Endothelial cell (in vitro differentiated cells): ENCODE data around the gene AGA. TPM values are rescaled to one million over a fixed set of nuclear protein-coding genes. Genes with fewer than 3 reads are reported as not detected.

Experiments used
- DNase-seq: peaks from one replicate; pipeline ENCODE4 v3.0.0; 2021; ENCODE audit warnings: low spot score
- H3K27ac Mint-ChIP-seq: one replicate; pipeline ENCODE4 v1.8.0; 2021; ENCODE audit warnings: mixed read lengths, inconsistent platforms; ENCODE audit not compliant: unreplicated experiment
- H3K27me3 Mint-ChIP-seq: one replicate; pipeline ENCODE4 v1.8.0; 2021; ENCODE audit warnings: mild to moderate bottlenecking, moderate library complexity, mixed read lengths, inconsistent platforms; ENCODE audit not compliant: unreplicated experiment
- H3K36me3 Mint-ChIP-seq: one replicate; pipeline ENCODE4 v1.8.0; 2021; ENCODE audit warnings: mild to moderate bottlenecking, low read depth, mixed read lengths, inconsistent platforms; ENCODE audit not compliant: unreplicated experiment
- H3K4me1 Mint-ChIP-seq: one replicate; pipeline ENCODE4 v1.8.0; 2021; ENCODE audit warnings: mild to moderate bottlenecking, mixed read lengths, inconsistent platforms; ENCODE audit not compliant: unreplicated experiment
- H3K4me3 Mint-ChIP-seq: one replicate; pipeline ENCODE4 v1.8.0; 2021; ENCODE audit warnings: mild to moderate bottlenecking, mixed read lengths, inconsistent platforms; ENCODE audit not compliant: unreplicated experiment
- H3K9me3 Mint-ChIP-seq: one replicate; pipeline ENCODE4 v1.8.0; 2021; ENCODE audit warnings: mixed read lengths, inconsistent platforms; ENCODE audit not compliant: unreplicated experiment
- long read RNA-seq: library from polyadenylated mRNA; unstranded; transcript quantifications from one replicate; pipeline ENCODE4 v2.0.0, GENCODE V29; 2020; ENCODE audit not compliant: unreplicated experiment
- total RNA-seq: library from RNA; stranded (reverse); fragmentation: NEBNext Ultra II Directional; extraction: Animal tissue kit (Norgen Biotek cat#: 25700); gene quantifications from one replicate; pipeline ENCODE4 v1.2.1, GENCODE V29; 2021; ENCODE audit not compliant: unreplicated experiment
- TF ChIP-seq, protein P1 (sequence below): fragments of 200-600 bp; sonication (generic); IDR thresholded peaks from one replicate; pipeline ENCODE4 v1.5.0; 2021; ENCODE audit warnings: antibody characterized with exemption; ENCODE audit not compliant: unreplicated experiment

AGA gene
- total RNA-seq: 8.6 TPM
- long read RNA-seq, transcript AGA-201 (9 exons, 2,107 nt): major isoform, 8 of 9 reads
- long read RNA-seq, partial matches to known transcripts: 1 of 9 reads
- long read RNA-seq, other reads (novel, unspliced or antisense): 0 of 9 reads

- Mint-ChIP-seq H3K36me3 (no peaks in the 10 kb centered on the region), H3K4me3 (peak within 1 kb of the TSS; percentile 92), H3K27me3 (peaks cover 5% of the 10 kb centered on the region), H3K27ac (peak within 1 kb of the TSS; percentile 87), H3K9me3 (no peaks in the 10 kb centered on the region), H3K4me1 (peaks cover 14% of the 10 kb centered on the region)
- TF ChIP-seq, protein P1, sequence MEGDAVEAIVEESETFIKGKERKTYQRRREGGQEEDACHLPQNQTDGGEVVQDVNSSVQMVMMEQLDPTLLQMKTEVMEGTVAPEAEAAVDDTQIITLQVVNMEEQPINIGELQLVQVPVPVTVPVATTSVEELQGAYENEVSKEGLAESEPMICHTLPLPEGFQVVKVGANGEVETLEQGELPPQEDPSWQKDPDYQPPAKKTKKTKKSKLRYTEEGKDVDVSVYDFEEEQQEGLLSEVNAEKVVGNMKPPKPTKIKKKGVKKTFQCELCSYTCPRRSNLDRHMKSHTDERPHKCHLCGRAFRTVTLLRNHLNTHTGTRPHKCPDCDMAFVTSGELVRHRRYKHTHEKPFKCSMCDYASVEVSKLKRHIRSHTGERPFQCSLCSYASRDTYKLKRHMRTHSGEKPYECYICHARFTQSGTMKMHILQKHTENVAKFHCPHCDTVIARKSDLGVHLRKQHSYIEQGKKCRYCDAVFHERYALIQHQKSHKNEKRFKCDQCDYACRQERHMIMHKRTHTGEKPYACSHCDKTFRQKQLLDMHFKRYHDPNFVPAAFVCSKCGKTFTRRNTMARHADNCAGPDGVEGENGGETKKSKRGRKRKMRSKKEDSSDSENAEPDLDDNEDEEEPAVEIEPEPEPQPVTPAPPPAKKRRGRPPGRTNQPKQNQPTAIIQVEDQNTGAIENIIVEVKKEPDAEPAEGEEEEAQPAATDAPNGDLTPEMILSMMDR: no peak
- DNase-seq: peak; percentile 95
Observed at GRCh38 chr4:177441803-177442622, at the start of gene AGA. Gene AGA (minus strand): TSS chr4:177442437. CDS start chr4:177442375, 62 bp downstream.

- no peak overlapping the region for H3K27ac Mint-ChIP-seq
- no peak for DNase-seq
- no peaks in the 10 kb centered on the region for H3K36me3 Mint-ChIP-seq
- TF ChIP-seq, protein P1: no peak
- H3K4me3 Mint-ChIP-seq: no peak overlapping the region
- H3K27me3 Mint-ChIP-seq: no peaks in the 10 kb centered on the region
- H3K4me1 Mint-ChIP-seq: no peaks in the 10 kb centered on the region
- no peaks in the 10 kb centered on the region for H3K9me3 Mint-ChIP-seq
Observed at GRCh38 chr4:177492022-177492421, 49.8 kb upstream of the AGA start.

DNA sequence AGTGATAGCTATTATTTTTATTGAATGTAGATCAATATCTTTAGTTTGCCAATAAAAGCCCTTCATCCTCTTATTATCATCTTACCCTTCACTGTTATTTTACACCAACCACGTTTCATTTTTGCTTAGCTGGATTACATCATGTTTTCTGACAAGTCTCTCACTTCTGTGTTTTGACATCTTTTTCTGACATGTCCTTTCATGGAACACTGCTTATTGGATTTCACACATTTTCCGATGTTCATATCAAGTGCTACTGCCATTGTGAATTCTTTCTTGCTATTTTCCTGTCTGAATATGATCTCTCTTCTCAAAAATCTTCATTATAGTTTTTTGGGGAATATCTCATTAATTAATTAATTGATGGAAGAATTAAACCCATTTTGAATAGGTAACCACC is 48.5 kb upstream of the AGA start:
- Mint-ChIP-seq H3K27ac (no peak overlapping the region), H3K36me3 (no peaks in the 10 kb centered on the region), H3K27me3 (no peaks in the 10 kb centered on the region), H3K4me3 (no peak overlapping the region), H3K4me1 (no peaks in the 10 kb centered on the region), H3K9me3 (no peaks in the 10 kb centered on the region)
- TF ChIP-seq, protein P1: no peak
- DNase-seq: no peak

GRCh38 chr4:177489471-177490246 is 47.4 kb upstream of the AGA start:
- H3K27ac Mint-ChIP-seq: no peak overlapping the region
- TF ChIP-seq, protein P1: no peak
- H3K27me3 Mint-ChIP-seq: no peaks in the 10 kb centered on the region
- H3K4me1 Mint-ChIP-seq: no peaks in the 10 kb centered on the region
- H3K4me3 Mint-ChIP-seq: no peak overlapping the region
- no peaks in the 10 kb centered on the region for H3K9me3 Mint-ChIP-seq
- no peaks in the 10 kb centered on the region for H3K36me3 Mint-ChIP-seq
- no peak for DNase-seq
